Smooth muscle cell (in vitro differentiated cells): ENCODE data around the gene CTNND2. TPM values are rescaled to one million over a fixed set of nuclear protein-coding genes. Genes with fewer than 3 reads are reported as not detected.

ENCODE experiments used
- DNase-seq: peaks from one replicate; lab custom pipeline; 2025; ENCODE audit not compliant: unreplicated experiment; lab: John Stamatoyannopoulos, UW
- H2AFZ ChIP-seq: fragments of 200-600 bp; sonication (generic); 2 replicates; pipeline ENCODE4 v1.6.0; 2016; ENCODE audit warnings: antibody characterized with exemption, low read depth, mild to moderate bottlenecking
- H3F3A ChIP-seq: fragments of 200-600 bp; sonication (generic); 2 replicates; pipeline ENCODE4 v1.6.0; 2017; ENCODE audit warnings: antibody characterized with exemption, low read depth
- H3K27ac ChIP-seq: fragments of 200-600 bp; sonication (generic); 2 replicates; pipeline ENCODE4 v1.5.1; 2016; ENCODE audit warnings: low read depth, mild to moderate bottlenecking
- H3K27me3 ChIP-seq: fragments of 200-600 bp; sonication (generic); 2 replicates; pipeline ENCODE4 v1.6.1; 2016; ENCODE audit warnings: low read depth, mild to moderate bottlenecking
- H3K36me3 ChIP-seq: fragments of 200-600 bp; sonication (generic); 2 replicates; pipeline ENCODE4 v1.5.1; 2016; ENCODE audit warnings: low read depth
- H3K4me1 ChIP-seq: fragments of 200-600 bp; sonication (generic); 2 replicates; pipeline ENCODE4 v1.5.1; 2016; ENCODE audit warnings: low read depth
- H3K4me2 ChIP-seq: fragments of 200-600 bp; sonication (generic); 2 replicates; pipeline ENCODE4 v1.6.0; 2016; ENCODE audit warnings: mild to moderate bottlenecking
- H3K4me3 ChIP-seq: fragments of 200-600 bp; sonication (generic); 2 replicates; pipeline ENCODE4 v1.5.1; 2016; ENCODE audit warnings: mild to moderate bottlenecking
- H3K79me2 ChIP-seq: fragments of 200-600 bp; sonication (generic); 2 replicates; pipeline ENCODE4 v1.6.0; 2016; ENCODE audit warnings: low read depth, mild to moderate bottlenecking
- H3K9ac ChIP-seq: fragments of 200-600 bp; sonication (generic); 2 replicates; pipeline ENCODE4 v1.6.0; 2016; ENCODE audit warnings: low read depth
- H3K9me3 ChIP-seq: fragments of 200-600 bp; sonication (generic); replicated peaks from 2 replicates; pipeline ENCODE4 v1.5.1; 2016; ENCODE audit warnings: low read depth
- H4K20me1 ChIP-seq: fragments of 200-600 bp; sonication (generic); 2 replicates; pipeline ENCODE4 v1.6.0; 2016; ENCODE audit warnings: low read depth
- WGBS: methylation state at CpG from one replicate; pipeline ENCODE4 v1.1.7; 2016; ENCODE audit warnings: low lambda C conversion rate; 5-methylcytosine and 5-hydroxymethylcytosine counted together
- polyA plus RNA-seq: library from polyadenylated mRNA; unstranded; fragments of >200 nt; fragmentation: Nextera tagmentation; extraction: Ambion mirVana; gene quantifications from 2 replicates; pipeline ENCODE4 v1.2.1, GENCODE V29; 2016
- total RNA-seq: library from RNA; depleted of rRNA; stranded (reverse); fragments of >200 nt; gene quantifications from 2 replicates; pipeline ENCODE4 v1.2.3, GENCODE V29; 2014
- TF ChIP-seq, protein P1 (sequence below): fragments of 200-600 bp; sonication (generic); IDR thresholded peaks from 2 replicates; pipeline ENCODE4 v1.5.1; 2017; ENCODE audit warnings: borderline replicate concordance, mild to moderate bottlenecking, antibody characterized with exemption; ENCODE audit not compliant: insufficient read depth, poor library complexity, severe bottlenecking

CTNND2 gene
- total and polyA plus RNA-seq, 2 experiments from 2014 or later = 2.7 to 5.8 TPM

DNA sequence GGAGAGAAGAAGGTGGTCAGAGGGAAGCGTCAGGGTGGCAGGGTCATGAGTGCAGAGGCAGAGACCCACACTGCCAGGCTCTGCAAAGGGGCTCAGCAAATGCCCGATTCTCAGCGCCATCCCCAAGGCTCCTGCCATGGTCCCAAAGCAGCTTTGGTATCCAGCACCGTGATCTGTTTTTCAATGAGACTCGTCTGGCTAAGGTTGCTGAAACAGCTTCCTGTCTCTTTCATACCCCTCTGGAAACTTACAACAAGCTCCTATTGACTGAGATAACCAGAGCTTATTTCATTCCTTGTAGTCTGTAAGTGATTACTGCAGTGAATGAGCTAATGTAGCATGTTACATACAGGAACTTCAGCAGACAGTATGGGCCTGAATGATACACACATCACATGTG lies 574.6 kb downstream of the CTNND2 start:
- H3K4me3 ChIP-seq = no peak overlapping the region

GRCh38 chr5:11324521-11325289 lies 579.5 kb downstream of the CTNND2 start:
- H3K27me3 ChIP-seq = no peaks in the 10 kb centered on the region
- peak overlapping the region; percentile 5 for H3K4me3 ChIP-seq
- H3K36me3 ChIP-seq = no peaks in the 10 kb centered on the region
- H3K4me1 ChIP-seq = peaks cover 11% of the 10 kb centered on the region
- no peak overlapping the region for H3K9ac ChIP-seq
- H3F3A ChIP-seq = no peaks in the 10 kb centered on the region
- H3K79me2 ChIP-seq = no peaks in the 10 kb centered on the region
- TF ChIP-seq, protein P1, sequence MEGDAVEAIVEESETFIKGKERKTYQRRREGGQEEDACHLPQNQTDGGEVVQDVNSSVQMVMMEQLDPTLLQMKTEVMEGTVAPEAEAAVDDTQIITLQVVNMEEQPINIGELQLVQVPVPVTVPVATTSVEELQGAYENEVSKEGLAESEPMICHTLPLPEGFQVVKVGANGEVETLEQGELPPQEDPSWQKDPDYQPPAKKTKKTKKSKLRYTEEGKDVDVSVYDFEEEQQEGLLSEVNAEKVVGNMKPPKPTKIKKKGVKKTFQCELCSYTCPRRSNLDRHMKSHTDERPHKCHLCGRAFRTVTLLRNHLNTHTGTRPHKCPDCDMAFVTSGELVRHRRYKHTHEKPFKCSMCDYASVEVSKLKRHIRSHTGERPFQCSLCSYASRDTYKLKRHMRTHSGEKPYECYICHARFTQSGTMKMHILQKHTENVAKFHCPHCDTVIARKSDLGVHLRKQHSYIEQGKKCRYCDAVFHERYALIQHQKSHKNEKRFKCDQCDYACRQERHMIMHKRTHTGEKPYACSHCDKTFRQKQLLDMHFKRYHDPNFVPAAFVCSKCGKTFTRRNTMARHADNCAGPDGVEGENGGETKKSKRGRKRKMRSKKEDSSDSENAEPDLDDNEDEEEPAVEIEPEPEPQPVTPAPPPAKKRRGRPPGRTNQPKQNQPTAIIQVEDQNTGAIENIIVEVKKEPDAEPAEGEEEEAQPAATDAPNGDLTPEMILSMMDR = no peak
- H4K20me1 ChIP-seq = no peaks in the 10 kb centered on the region
- H2AFZ ChIP-seq = peak overlapping the region; percentile 8
- DNase-seq = no peak
- no peak overlapping the region for H3K4me2 ChIP-seq
- 73% methylated on average over 5 of the region's 5 CpGs for WGBS
- H3K9me3 ChIP-seq = no peaks in the 10 kb centered on the region
- no peak overlapping the region for H3K27ac ChIP-seq

More for the DNA sequence above, 574.6 kb downstream of the CTNND2 start:
- WGBS = 66% methylated on average over 5 of the region's 5 CpGs
- TF ChIP-seq, protein P1 = no peak
- no peaks in the 10 kb centered on the region for H3K27me3 ChIP-seq
- peak overlapping the region; percentile 36 for H3K4me2 ChIP-seq
- no peaks in the 10 kb centered on the region for H4K20me1 ChIP-seq
- DNase-seq = no peak
- no peak overlapping the region for H2AFZ ChIP-seq
- H3K79me2 ChIP-seq = no peaks in the 10 kb centered on the region
- no peaks in the 10 kb centered on the region for H3K36me3 ChIP-seq
- peak overlapping the region; percentile 31 for H3K27ac ChIP-seq
- no peaks in the 10 kb centered on the region for H3K9me3 ChIP-seq
- H3F3A ChIP-seq = no peaks in the 10 kb centered on the region
- H3K4me1 ChIP-seq = peaks cover 11% of the 10 kb centered on the region
- no peak overlapping the region for H3K9ac ChIP-seq

GRCh38 chr5:11323761-11324160 lies 580.5 kb downstream of the CTNND2 start:
- H3K27ac ChIP-seq = no peak overlapping the region
- no peaks in the 10 kb centered on the region for H3K36me3 ChIP-seq
- no peaks in the 10 kb centered on the region for H3K27me3 ChIP-seq
- H3K4me1 ChIP-seq = peaks cover 11% of the 10 kb centered on the region
- TF ChIP-seq, protein P1 = no peak
- H3K79me2 ChIP-seq = no peaks in the 10 kb centered on the region
- no peaks in the 10 kb centered on the region for H3F3A ChIP-seq
- no peaks in the 10 kb centered on the region for H3K9me3 ChIP-seq
- WGBS = 95% methylated on average over 4 of the region's 4 CpGs
- H2AFZ ChIP-seq = no peak overlapping the region
- H4K20me1 ChIP-seq = no peaks in the 10 kb centered on the region
- H3K4me3 ChIP-seq = no peak overlapping the region
- DNase-seq = no peak
- no peak overlapping the region for H3K4me2 ChIP-seq
- H3K9ac ChIP-seq = no peak overlapping the region

DNA sequence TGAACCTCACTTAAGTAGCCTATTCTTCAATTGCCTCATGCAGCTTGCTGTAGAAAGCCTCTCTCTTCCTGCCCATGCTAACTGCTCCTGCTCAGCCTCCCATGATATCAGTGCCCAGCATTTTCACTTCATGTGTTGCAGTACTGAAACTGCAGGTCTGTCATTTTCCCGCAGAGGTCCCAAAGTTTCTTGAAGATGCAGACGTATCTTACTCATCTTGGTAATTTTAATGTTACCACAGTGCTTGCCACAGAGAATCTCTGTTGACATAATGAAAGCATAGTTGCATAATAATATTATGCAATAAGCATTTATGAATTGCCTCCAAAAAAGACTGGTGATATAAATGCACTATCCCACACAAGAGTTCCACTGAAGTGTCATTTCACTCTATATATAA lies 582.1 kb downstream of the CTNND2 start:
- WGBS = 35% methylated on average over 2 of the region's 2 CpGs
- no peak overlapping the region for H2AFZ ChIP-seq
- H3K36me3 ChIP-seq = no peaks in the 10 kb centered on the region
- H4K20me1 ChIP-seq = no peaks in the 10 kb centered on the region
- H3K4me1 ChIP-seq = peaks cover 11% of the 10 kb centered on the region
- H3K79me2 ChIP-seq = no peaks in the 10 kb centered on the region
- no peaks in the 10 kb centered on the region for H3F3A ChIP-seq
- H3K4me2 ChIP-seq = no peak overlapping the region
- H3K27ac ChIP-seq = no peak overlapping the region
- TF ChIP-seq, protein P1 = no peak
- no peak overlapping the region for H3K4me3 ChIP-seq
- no peak overlapping the region for H3K9ac ChIP-seq
- no peaks in the 10 kb centered on the region for H3K9me3 ChIP-seq
- no peak for DNase-seq
- no peaks in the 10 kb centered on the region for H3K27me3 ChIP-seq
